ENCODE data around the gene SLC25A12. TPM values are rescaled to one million over a fixed set of nuclear protein-coding genes. Genes with fewer than 3 reads are reported as not detected.

The SLC25A12 gene
- total RNA-seq, 2 experiments from 2014 or later = 8.7 to 9.5 TPM

- no peaks in the 10 kb centered on the region for H3K9me3 ChIP-seq (ENCODE audit: control insufficient read depth in 1 of 2, insufficient read depth in 1 of 2, low read length in 2 of 2)
- POLR2A ChIA-PET = no interaction called here
Measured at GRCh38 chr2:171745141-171745540, 148.9 kb downstream of the SLC25A12 start.

DNA sequence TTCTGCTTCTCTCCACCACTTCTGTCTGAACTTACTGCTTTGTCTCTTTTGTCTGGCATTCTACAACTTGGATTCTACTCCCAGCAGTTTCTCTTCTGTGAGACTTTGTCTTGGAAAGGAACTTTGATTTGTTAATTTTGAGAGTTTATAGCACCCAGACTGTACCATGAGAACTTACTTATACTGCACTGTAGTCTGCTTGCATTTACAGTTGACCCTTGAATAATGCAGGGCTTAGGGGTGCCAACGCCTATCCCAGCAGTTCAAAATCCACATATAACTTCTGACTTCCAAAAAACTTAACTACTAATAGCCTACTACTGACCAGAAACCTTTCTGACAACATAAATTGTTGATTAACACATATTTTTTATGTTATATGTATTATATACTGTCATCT is 151.3 kb downstream of the SLC25A12 start:
- intact Hi-C loops (cut with DNase I, micrococcal nuclease) = no loop called here
- Mint-ChIP-seq H3K36me3 (ENCODE audit: low read depth) (peaks cover 85% of the 10 kb centered on the region), H3K27me3 (no peaks in the 10 kb centered on the region), H3K4me3 (no peak overlapping the region), H3K27ac (no peak overlapping the region), H3K9me3 (no peaks in the 10 kb centered on the region), H3K4me1 (ENCODE audit: low read depth) (no peaks in the 10 kb centered on the region)
- TF ChIP-seq, protein P1, sequence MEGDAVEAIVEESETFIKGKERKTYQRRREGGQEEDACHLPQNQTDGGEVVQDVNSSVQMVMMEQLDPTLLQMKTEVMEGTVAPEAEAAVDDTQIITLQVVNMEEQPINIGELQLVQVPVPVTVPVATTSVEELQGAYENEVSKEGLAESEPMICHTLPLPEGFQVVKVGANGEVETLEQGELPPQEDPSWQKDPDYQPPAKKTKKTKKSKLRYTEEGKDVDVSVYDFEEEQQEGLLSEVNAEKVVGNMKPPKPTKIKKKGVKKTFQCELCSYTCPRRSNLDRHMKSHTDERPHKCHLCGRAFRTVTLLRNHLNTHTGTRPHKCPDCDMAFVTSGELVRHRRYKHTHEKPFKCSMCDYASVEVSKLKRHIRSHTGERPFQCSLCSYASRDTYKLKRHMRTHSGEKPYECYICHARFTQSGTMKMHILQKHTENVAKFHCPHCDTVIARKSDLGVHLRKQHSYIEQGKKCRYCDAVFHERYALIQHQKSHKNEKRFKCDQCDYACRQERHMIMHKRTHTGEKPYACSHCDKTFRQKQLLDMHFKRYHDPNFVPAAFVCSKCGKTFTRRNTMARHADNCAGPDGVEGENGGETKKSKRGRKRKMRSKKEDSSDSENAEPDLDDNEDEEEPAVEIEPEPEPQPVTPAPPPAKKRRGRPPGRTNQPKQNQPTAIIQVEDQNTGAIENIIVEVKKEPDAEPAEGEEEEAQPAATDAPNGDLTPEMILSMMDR (IDR thresholded peaks at IDR 0.05) = no peak
- ATAC-seq (ENCODE audit: poor library complexity) = no peak
- no peaks in the 10 kb centered on the region for H3K9me3 ChIP-seq (ENCODE audit: control insufficient read depth in 1 of 2, insufficient read depth in 1 of 2, low read length in 2 of 2)
- no peak overlapping the region for H3K4me3 ChIP-seq (ENCODE audit: low read length)
- ChIA-PET POLR2A (no interaction called here), CTCF (no interaction called here)
- no peaks in the 10 kb centered on the region for H3K27me3 ChIP-seq (ENCODE audit: control insufficient read depth in 1 of 2, insufficient read depth in 2 of 2, low read length in 2 of 2)
- DNase-seq = no peak
- H3K4me1 ChIP-seq (ENCODE audit: insufficient read depth, low read length) = no peaks in the 10 kb centered on the region
- no peak overlapping the region for H3K27ac ChIP-seq (ENCODE audit: low read depth in 1 of 2, low read length in 2 of 2)
- H3K36me3 ChIP-seq (ENCODE audit: insufficient read depth, low read length) = peaks cover 63% of the 10 kb centered on the region

More at GRCh38 chr2:171745141-171745540, 148.9 kb downstream of the SLC25A12 start:
- ATAC-seq (ENCODE audit: poor library complexity) (no peak), DNase-seq (no peak)
- H3K4me1 ChIP-seq (ENCODE audit: insufficient read depth, low read length) = no peaks in the 10 kb centered on the region
- H3K36me3 Mint-ChIP-seq (ENCODE audit: low read depth) = peaks cover 89% of the 10 kb centered on the region
- TF ChIP-seq, protein P1 (IDR thresholded peaks at IDR 0.05) = no peak
- H3K36me3 ChIP-seq (ENCODE audit: insufficient read depth, low read length) = peaks cover 63% of the 10 kb centered on the region
- no peak overlapping the region for H3K4me3 Mint-ChIP-seq
- intact Hi-C loops (cut with DNase I, micrococcal nuclease) = no loop called here
- no peaks in the 10 kb centered on the region for H3K4me1 Mint-ChIP-seq (ENCODE audit: low read depth)
- H3K27ac ChIP-seq (ENCODE audit: low read depth in 1 of 2, low read length in 2 of 2) = no peak overlapping the region
- H3K27me3 ChIP-seq (ENCODE audit: control insufficient read depth in 1 of 2, insufficient read depth in 2 of 2, low read length in 2 of 2) = no peaks in the 10 kb centered on the region
- no peaks in the 10 kb centered on the region for H3K9me3 Mint-ChIP-seq
- CTCF ChIA-PET = no interaction called here
- no peak overlapping the region for H3K4me3 ChIP-seq (ENCODE audit: low read length)
- H3K27me3 Mint-ChIP-seq = no peaks in the 10 kb centered on the region
- H3K27ac Mint-ChIP-seq = no peak overlapping the region

DNA sequence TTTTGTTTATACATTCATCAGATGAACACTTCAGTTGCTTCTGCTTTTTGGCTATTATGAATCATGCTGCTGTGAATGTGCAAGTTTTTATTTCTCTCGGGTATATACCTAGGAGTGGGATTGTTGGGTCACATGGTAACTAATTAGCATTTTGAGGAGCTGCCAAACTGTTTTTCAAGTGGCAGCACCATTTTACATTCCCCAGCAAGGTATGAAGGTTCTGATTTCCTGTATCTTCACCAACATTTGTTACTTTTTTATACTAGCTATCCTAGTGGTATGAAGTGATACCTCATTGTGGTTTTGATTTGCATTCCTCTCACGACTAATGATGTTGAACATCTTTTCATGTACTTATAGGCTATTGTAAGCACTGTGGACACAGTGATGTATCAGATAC is 152.9 kb downstream of the SLC25A12 start:
- H3K9me3 Mint-ChIP-seq = no peaks in the 10 kb centered on the region
- no peaks in the 10 kb centered on the region for H3K9me3 ChIP-seq (ENCODE audit: control insufficient read depth in 1 of 2, insufficient read depth in 1 of 2, low read length in 2 of 2)
- peaks cover 87% of the 10 kb centered on the region for H3K36me3 Mint-ChIP-seq (ENCODE audit: low read depth)
- ATAC-seq (ENCODE audit: poor library complexity) = no peak
- no peaks in the 10 kb centered on the region for H3K27me3 Mint-ChIP-seq
- H3K4me1 Mint-ChIP-seq (ENCODE audit: low read depth) = no peaks in the 10 kb centered on the region
- no peak overlapping the region for H3K4me3 Mint-ChIP-seq
- no peaks in the 10 kb centered on the region for H3K4me1 ChIP-seq (ENCODE audit: insufficient read depth, low read length)
- DNase-seq = no peak
- H3K27ac ChIP-seq (ENCODE audit: low read depth in 1 of 2, low read length in 2 of 2) = no peak overlapping the region
- peaks cover 66% of the 10 kb centered on the region for H3K36me3 ChIP-seq (ENCODE audit: insufficient read depth, low read length)
- TF ChIP-seq, protein P1 (IDR thresholded peaks at IDR 0.05) = no peak
- H3K27ac Mint-ChIP-seq = no peak overlapping the region
- intact Hi-C loops (cut with DNase I, micrococcal nuclease) = no loop called here
- ChIA-PET POLR2A (no interaction called here), CTCF (no interaction called here)
- no peaks in the 10 kb centered on the region for H3K27me3 ChIP-seq (ENCODE audit: control insufficient read depth in 1 of 2, insufficient read depth in 2 of 2, low read length in 2 of 2)
- no peak overlapping the region for H3K4me3 ChIP-seq (ENCODE audit: low read length)
